Measurements from ENCODE around the gene EYS.
"Not testable (repeated sequence)": the region's sequence is repeated elsewhere in the genome, so short reads cannot be mapped to it uniquely, and the experiment has no call there.

Gene EYS

GRCh38 chr6:63926950-63927927, 1779.8 kb downstream of the EYS start:
- DNase-seq (ENCODE audit: low spot score in 2 of 2) = no peak
- ATAC-seq = no peak
- Mint-ChIP-seq H3K9me3 (peaks cover 2% of the 10 kb centered on the region), H3K27ac (no peak overlapping the region), H3K4me3 (no peak overlapping the region), H3K36me3 (no peaks in the 10 kb centered on the region), H3K4me1 (no peaks in the 10 kb centered on the region)

- ATAC-seq = no peak
- no peaks in the 10 kb centered on the region for H3K4me1 Mint-ChIP-seq
- H3K4me3 Mint-ChIP-seq = no peak overlapping the region
- peaks cover 2% of the 10 kb centered on the region for H3K9me3 Mint-ChIP-seq
- H3K36me3 Mint-ChIP-seq = no peaks in the 10 kb centered on the region
- no peak overlapping the region for H3K27ac Mint-ChIP-seq
- no peak for DNase-seq (ENCODE audit: low spot score in 2 of 2)
Measured at GRCh38 chr6:63926258-63926780, 1780.7 kb downstream of the EYS start.

- no peaks in the 10 kb centered on the region for H3K9me3 Mint-ChIP-seq
- no peaks in the 10 kb centered on the region for H3K4me1 Mint-ChIP-seq
Measured at GRCh38 chr6:63923139-63923739, 1783.8 kb downstream of the EYS start.

DNA sequence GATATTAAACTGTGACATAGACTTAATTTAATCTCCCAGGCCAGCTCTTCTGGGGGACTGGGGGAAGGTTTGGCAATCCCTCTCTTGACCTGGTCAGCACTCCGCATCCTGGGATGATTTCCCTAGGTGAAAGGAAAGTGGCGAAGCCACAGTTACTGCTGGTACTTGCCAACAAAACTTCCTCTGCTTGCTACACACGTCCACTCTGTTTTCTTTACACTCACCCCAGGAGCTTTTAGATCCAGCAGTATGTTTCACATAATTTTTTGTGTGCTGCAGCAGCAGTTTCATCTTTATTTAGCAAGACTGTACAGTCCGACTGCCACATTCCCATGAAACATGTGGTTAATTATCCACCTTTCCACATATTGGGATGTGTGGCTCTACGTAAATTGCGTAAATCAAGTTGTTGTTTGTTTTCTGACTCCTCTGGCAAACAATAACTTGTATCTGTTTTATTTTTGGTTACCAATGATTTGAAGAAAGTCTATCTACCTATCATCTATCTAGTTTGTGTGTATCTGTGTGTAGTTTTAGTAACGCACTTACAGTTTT, 1787.4 kb downstream of the EYS start:
- Mint-ChIP-seq H3K4me3 (no peak overlapping the region), H3K27ac (no peak overlapping the region), H3K36me3 (no peaks in the 10 kb centered on the region), H3K9me3 (no peaks in the 10 kb centered on the region), H3K4me1 (no peaks in the 10 kb centered on the region)
- DNase-seq (ENCODE audit: low spot score in 2 of 2) = no peak
- no peak for ATAC-seq

More at GRCh38 chr6:63923139-63923739, 1783.8 kb downstream of the EYS start:
- ATAC-seq (no peak), DNase-seq (ENCODE audit: low spot score in 2 of 2) (no peak)
- Mint-ChIP-seq H3K36me3 (no peaks in the 10 kb centered on the region), H3K27ac (no peak overlapping the region), H3K4me3 (no peak overlapping the region)

DNA sequence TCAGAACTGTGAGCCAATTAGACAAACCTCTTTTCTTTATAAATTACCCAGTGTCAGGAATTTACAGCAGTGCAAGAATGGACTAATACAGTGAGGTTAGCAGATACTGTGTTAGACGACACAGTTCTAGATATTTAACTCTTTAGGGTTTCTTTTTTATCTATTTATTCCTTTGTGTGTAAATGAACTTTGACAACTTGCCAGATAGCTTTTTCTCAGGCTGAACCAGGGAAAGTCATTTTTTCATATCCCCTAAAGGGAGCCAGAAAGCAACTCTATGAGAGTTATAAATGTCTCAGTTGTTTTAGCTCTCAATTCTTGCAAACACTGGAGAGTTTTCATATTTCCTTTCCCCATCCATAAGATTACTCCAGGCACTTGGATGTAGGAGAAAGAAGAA, 1794.1 kb downstream of the EYS start:
- no peak overlapping the region for H3K4me3 Mint-ChIP-seq
- H3K4me1 Mint-ChIP-seq = no peaks in the 10 kb centered on the region
- H3K36me3 Mint-ChIP-seq = no peaks in the 10 kb centered on the region
- ATAC-seq (no peak), DNase-seq (ENCODE audit: low spot score in 2 of 2) (no peak)
- H3K27ac Mint-ChIP-seq = no peak overlapping the region
- H3K9me3 Mint-ChIP-seq = peaks cover 3% of the 10 kb centered on the region

- no peak for DNase-seq (ENCODE audit: low spot score in 2 of 2)
Measured at GRCh38 chr6:63910863-63911551, 1796.0 kb downstream of the EYS start.

DNA sequence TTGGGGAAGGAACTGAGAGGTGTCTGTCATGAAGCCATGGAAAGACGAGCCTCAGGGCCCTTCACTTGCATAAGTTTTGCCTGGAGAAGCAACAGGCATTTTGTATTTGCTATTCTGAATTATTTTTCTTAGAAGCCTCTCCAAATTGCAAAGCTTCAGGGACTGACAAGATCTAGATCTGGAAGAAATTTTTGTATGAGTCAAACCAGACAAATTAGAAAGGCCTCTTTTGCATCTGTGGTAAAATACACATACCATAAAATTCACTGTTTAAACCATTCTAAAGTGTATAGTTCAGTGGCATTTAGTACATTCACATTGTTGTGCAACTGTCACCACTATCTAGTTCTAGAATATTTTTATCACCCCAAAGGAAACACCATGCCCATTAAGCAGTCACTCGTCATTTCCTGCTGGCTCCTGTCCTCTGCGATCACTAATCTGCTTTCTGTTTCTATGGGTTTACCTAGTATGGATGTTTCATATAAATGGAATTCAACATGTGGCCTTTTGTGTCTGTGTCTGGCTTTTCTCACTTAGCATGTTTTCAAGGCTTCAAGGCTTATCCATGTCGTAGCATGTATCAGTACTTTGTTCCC, 1802.3 kb downstream of the EYS start:
- no peak for ATAC-seq

More at GRCh38 chr6:63910863-63911551, 1796.0 kb downstream of the EYS start:
- ATAC-seq = no peak
- H3K27ac Mint-ChIP-seq = no peak overlapping the region
- H3K9me3 Mint-ChIP-seq = peaks cover 3% of the 10 kb centered on the region
- no peak overlapping the region for H3K4me3 Mint-ChIP-seq
- no peaks in the 10 kb centered on the region for H3K36me3 Mint-ChIP-seq
- no peaks in the 10 kb centered on the region for H3K4me1 Mint-ChIP-seq

GRCh38 chr6:63899550-63899949, 1807.5 kb downstream of the EYS start:
- Mint-ChIP-seq H3K36me3 (no peaks in the 10 kb centered on the region), H3K4me1 (no peaks in the 10 kb centered on the region), H3K27ac (no peak overlapping the region), H3K9me3 (peaks cover 2% of the 10 kb centered on the region), H3K4me3 (no peak overlapping the region)
- DNase-seq (ENCODE audit: low spot score in 2 of 2) = no peak
- ATAC-seq = no peak

More for the DNA sequence above, 1802.3 kb downstream of the EYS start:
- DNase-seq (ENCODE audit: low spot score in 2 of 2) = no peak
- no peaks in the 10 kb centered on the region for H3K4me1 Mint-ChIP-seq
- H3K27ac Mint-ChIP-seq = no peak overlapping the region
- no peak overlapping the region for H3K4me3 Mint-ChIP-seq
- peaks cover 1% of the 10 kb centered on the region for H3K9me3 Mint-ChIP-seq
- no peaks in the 10 kb centered on the region for H3K36me3 Mint-ChIP-seq

DNA sequence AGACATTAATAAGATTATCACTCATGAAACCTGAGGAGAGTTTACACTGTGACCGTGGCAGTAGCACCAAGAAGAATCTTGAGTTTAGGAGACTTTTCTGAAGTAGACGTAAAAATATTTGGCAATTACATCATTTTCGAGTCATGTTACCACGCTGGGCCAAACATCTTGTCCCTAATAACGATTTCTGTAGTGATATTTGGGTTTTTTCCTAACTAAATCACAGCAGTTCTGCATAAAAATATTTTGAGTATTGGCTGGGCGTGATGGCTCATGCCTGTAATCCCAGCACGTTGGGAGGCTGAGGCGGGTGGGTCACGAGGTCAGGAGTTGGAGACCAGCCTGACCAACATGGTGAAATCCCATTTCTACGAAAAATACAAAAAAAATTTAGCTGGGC, 1809.1 kb downstream of the EYS start:
- no peak for DNase-seq (ENCODE audit: low spot score in 2 of 2)
- no peaks in the 10 kb centered on the region for H3K4me1 Mint-ChIP-seq
- H3K9me3 Mint-ChIP-seq = peaks cover 5% of the 10 kb centered on the region
- no peaks in the 10 kb centered on the region for H3K36me3 Mint-ChIP-seq
- H3K4me3 Mint-ChIP-seq = no peak overlapping the region
- ATAC-seq = no peak
- H3K27ac Mint-ChIP-seq = no peak overlapping the region

DNA sequence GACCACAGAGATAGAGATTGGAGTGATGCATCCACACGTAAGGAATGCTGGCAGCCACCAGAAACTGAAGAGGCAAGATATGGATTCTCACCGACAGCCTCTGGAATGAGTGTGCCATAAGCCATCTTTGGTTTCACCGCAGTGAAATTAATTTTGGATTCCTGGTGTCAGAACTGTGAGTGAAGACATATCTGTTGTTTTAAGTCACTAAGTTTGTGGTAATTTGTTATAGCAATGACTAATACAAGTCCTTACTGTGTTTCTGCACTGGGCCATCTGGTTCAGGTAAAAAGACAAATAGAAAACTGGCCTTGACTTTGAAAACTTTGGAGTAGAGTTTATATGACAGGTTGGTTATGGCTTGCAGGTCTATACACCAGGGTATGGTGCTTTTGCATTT, 1809.6 kb downstream of the EYS start:
- Mint-ChIP-seq H3K27ac (no peak overlapping the region), H3K4me3 (no peak overlapping the region), H3K36me3 (no peaks in the 10 kb centered on the region), H3K4me1 (no peaks in the 10 kb centered on the region), H3K9me3 (peaks cover 5% of the 10 kb centered on the region)
- DNase-seq (ENCODE audit: low spot score in 2 of 2) (no peak), ATAC-seq (no peak)

DNA sequence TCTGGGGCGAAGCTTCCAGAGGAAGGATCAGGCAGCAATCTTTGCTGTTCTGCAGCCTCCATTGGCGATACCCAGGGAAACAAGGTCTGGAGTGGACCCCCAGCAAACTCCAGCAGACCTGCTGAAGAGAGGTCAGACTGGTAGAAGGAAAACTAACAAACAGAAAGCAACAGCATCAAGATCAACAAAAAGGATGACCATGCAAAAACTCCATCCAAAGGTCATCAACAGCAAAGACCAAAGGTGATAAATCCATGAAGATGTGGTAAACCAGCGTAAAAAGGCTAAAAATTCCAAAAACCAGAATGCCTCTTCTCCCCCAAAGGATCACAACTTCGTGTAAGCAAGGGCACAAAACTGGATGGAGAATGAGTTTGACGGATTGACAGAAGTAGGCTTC, 1818.6 kb downstream of the EYS start:
- no peak overlapping the region for H3K4me3 Mint-ChIP-seq
- H3K36me3 Mint-ChIP-seq = no peaks in the 10 kb centered on the region
- no peak for ATAC-seq

DNA sequence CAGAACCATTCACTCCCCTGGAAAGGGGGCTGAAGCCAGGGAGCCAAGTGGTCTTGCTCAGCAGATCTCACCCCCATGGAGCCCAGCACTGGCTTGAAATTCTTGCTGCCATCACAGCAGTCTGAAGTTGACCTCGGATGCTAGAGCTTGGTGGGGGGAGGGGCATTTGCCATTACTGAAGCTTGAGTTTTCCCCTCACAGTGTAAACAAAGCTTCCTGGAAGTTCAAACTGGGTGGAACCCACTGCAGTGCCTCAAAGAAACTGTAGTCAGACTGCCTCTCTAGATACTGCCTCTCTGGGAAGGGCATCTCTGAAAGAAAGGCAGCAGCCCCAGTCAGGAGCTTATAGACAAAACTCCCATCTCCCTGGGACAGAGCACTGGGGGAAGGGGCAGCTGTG, 1819.2 kb downstream of the EYS start:
- not testable (repeated sequence) for H3K9me3 Mint-ChIP-seq, ATAC-seq, H3K27ac Mint-ChIP-seq

More for the DNA sequence above, 1818.6 kb downstream of the EYS start:
- Mint-ChIP-seq H3K4me1 (no peaks in the 10 kb centered on the region), H3K9me3 (peaks cover 9% of the 10 kb centered on the region), H3K27ac (no peak overlapping the region)
- DNase-seq (ENCODE audit: low spot score in 2 of 2) = no peak

DNA sequence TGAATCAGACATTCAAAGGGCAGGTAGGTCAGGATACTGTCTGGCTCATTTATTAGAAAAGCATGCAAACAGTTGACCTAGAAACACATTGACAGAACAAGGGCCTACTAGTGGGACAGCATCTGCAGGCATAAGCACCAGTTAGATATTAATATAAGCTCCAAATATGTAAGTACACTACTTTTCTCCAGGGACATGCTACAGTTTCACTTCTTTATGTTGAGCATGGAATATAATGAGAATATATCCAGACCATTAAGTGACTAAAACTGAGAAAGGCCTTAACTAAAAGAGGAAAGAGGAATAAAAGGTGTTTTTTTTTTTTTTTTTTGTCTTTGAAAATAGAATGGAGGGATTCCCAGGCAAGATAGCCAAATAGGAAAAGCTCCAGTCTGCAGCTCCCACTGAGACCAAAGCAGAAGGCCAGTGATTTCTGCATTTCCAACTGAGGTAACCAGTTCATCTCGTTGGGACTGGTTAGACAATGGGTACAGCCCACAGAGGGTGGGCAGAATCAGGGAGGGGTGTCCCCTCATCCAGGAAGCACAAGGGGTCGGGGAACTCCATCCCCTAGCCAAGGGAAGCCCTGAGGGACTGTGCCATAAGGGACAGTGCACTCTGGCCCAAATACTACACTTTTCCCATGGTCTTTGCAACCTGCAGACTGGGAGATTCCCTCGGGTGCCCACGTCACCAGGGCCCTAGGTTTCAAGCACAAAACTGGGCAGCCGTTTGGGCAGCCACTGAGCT, 1819.8 kb downstream of the EYS start:
- DNase-seq (ENCODE audit: low spot score in 2 of 2) (no peak), ATAC-seq (no peak)
- no peak overlapping the region for H3K4me3 Mint-ChIP-seq
- H3K36me3 Mint-ChIP-seq = no peaks in the 10 kb centered on the region
- no peak overlapping the region for H3K27ac Mint-ChIP-seq
- H3K4me1 Mint-ChIP-seq = no peaks in the 10 kb centered on the region
- H3K9me3 Mint-ChIP-seq = peaks cover 9% of the 10 kb centered on the region

More for the DNA sequence above, 1819.2 kb downstream of the EYS start:
- not testable (repeated sequence) for DNase-seq (ENCODE audit: low spot score in 2 of 2); H3K36me3 Mint-ChIP-seq; H3K4me1 Mint-ChIP-seq; H3K4me3 Mint-ChIP-seq

- no peaks in the 10 kb centered on the region for H3K4me1 Mint-ChIP-seq
- H3K9me3 Mint-ChIP-seq = peaks cover 9% of the 10 kb centered on the region
- ATAC-seq (no peak), DNase-seq (ENCODE audit: low spot score in 2 of 2) (no peak)
- no peak overlapping the region for H3K27ac Mint-ChIP-seq
- no peaks in the 10 kb centered on the region for H3K36me3 Mint-ChIP-seq
- H3K4me3 Mint-ChIP-seq = no peak overlapping the region
Measured at GRCh38 chr6:63886341-63886740, 1820.7 kb downstream of the EYS start.
